Liver (tissue), 9 donors: Measurements from ENCODE around the gene OTUD3. TPM values are rescaled to one million over a fixed set of nuclear protein-coding genes. Genes with fewer than 3 reads are reported as not detected.

Source experiments
- DNase-seq: peaks from one replicate; pipeline ENCODE4 v3.0.0-alpha.2; 2017; ENCODE audit warnings: low spot score
- H3K27ac ChIP-seq, 2 donors: one replicate each; pipeline ENCODE4 v1.7.0; 2013; ENCODE audit warnings: inconsistent platforms in 2 of 2, low read length in 2 of 2, control low read depth in 1 of 2, low read depth in 1 of 2, mild to moderate bottlenecking in 1 of 2
- H3K27me3 ChIP-seq, 4 donors: one replicate each; pipeline versions ENCODE4 v1.6.1 to v1.7.0; 2013; ENCODE audit warnings: low read length in 3 of 4, inconsistent platforms in 1 of 4, mild to moderate bottlenecking in 1 of 4, moderate library complexity in 1 of 4; ENCODE audit not compliant: control insufficient read depth in 4 of 4, insufficient read depth in 4 of 4
- H3K36me3 ChIP-seq, 4 donors: one replicate each; pipeline versions ENCODE4 v1.6.1 to v1.7.0; 2013; ENCODE audit warnings: low read length in 3 of 4, mild to moderate bottlenecking in 3 of 4, low read depth in 1 of 4, moderate library complexity in 1 of 4; ENCODE audit not compliant: control insufficient read depth in 4 of 4, insufficient read depth in 3 of 4
- H3K4me1 ChIP-seq, 4 donors: one replicate each; pipeline versions ENCODE4 v1.6.1 to v1.7.0; 2013; ENCODE audit warnings: low read length in 3 of 4, mild to moderate bottlenecking in 3 of 4, moderate library complexity in 1 of 4; ENCODE audit not compliant: control insufficient read depth in 4 of 4, insufficient read depth in 4 of 4
- H3K4me3 ChIP-seq, 3 donors: one replicate each; pipeline versions ENCODE4 v1.6.1 to v1.7.0; 2013; ENCODE audit warnings: low read length in 3 of 3, control low read depth in 1 of 3, low read depth in 1 of 3, mild to moderate bottlenecking in 1 of 3
- H3K9ac ChIP-seq, 2 donors: one replicate each; pipeline ENCODE4 v1.7.0; 2013; ENCODE audit warnings: low read length in 2 of 2, mild to moderate bottlenecking in 2 of 2, moderate library complexity in 2 of 2, control low read depth in 1 of 2, low read depth in 1 of 2
- H3K9me3 ChIP-seq, 4 donors: one replicate each; pipeline versions ENCODE4 v1.6.1 to v1.7.0; 2013; ENCODE audit warnings: low read length in 3 of 4; ENCODE audit not compliant: control insufficient read depth in 4 of 4
- CTCF ChIP-seq: fragments of 150-350 bp; IDR thresholded peaks from 2 replicates; pipeline ENCODE4 v1.5.1; 2017; ENCODE audit warnings: improper control_type of control experiment, low read depth, low read length; ENCODE audit not compliant: missing input control
- EGR1 ChIP-seq, 2 donors: IDR thresholded peaks; 2 replicates each; pipeline ENCODE4 v1.6.1; 2016 to 2018; ENCODE audit warnings: antibody characterized with exemption in 2 of 2, low read depth in 2 of 2
- FOXA1 ChIP-seq: IDR thresholded peaks from 2 replicates; pipeline ENCODE4 v1.6.1; 2016; ENCODE audit warnings: antibody characterized with exemption
- FOXA2 ChIP-seq: IDR thresholded peaks from 2 replicates; pipeline ENCODE4 v1.6.1; 2016; ENCODE audit warnings: antibody characterized with exemption
- GABPA ChIP-seq, 2 donors: IDR thresholded peaks in 1 of 2; conservative IDR thresholded peaks in 1 of 2; 2 replicates each; pipeline ENCODE4 v1.6.1; 2016; ENCODE audit warnings: antibody characterized with exemption in 2 of 2, mild to moderate bottlenecking in 1 of 2, moderate library complexity in 1 of 2
- HNF4A ChIP-seq, 2 donors: conservative IDR thresholded peaks; 2 replicates each; pipeline ENCODE4 v1.6.1; 2016; ENCODE audit warnings: antibody characterized with exemption in 2 of 2, mild to moderate bottlenecking in 2 of 2
- HNF4G ChIP-seq: IDR thresholded peaks from 2 replicates; pipeline ENCODE4 v1.6.1; 2016; ENCODE audit warnings: antibody characterized with exemption
- JUND ChIP-seq, 2 donors: IDR thresholded peaks; 2 replicates each; pipeline ENCODE4 v1.6.1; 2016; ENCODE audit warnings: antibody characterized with exemption in 2 of 2
- NR2F2 ChIP-seq: IDR thresholded peaks from 2 replicates; pipeline ENCODE4 v1.6.1; 2016; ENCODE audit warnings: antibody characterized with exemption
- RAD21 ChIP-seq, 2 donors: IDR thresholded peaks; 2 replicates each; pipeline ENCODE4 v1.6.1; 2016; ENCODE audit warnings: antibody characterized with exemption in 2 of 2, mild to moderate bottlenecking in 2 of 2
- REST ChIP-seq: IDR thresholded peaks from 2 replicates; pipeline ENCODE4 v1.6.1; 2016; ENCODE audit warnings: antibody characterized with exemption, mild to moderate bottlenecking
- RXRA ChIP-seq, 2 donors: IDR thresholded peaks; 2 replicates each; pipeline ENCODE4 v1.6.1; 2017 to 2018; ENCODE audit warnings: antibody characterized with exemption in 2 of 2, mild to moderate bottlenecking in 1 of 2
- SP1 ChIP-seq: IDR thresholded peaks from 2 replicates; pipeline ENCODE4 v1.6.1; 2018; ENCODE audit warnings: antibody characterized with exemption, mild to moderate bottlenecking
- TAF1 ChIP-seq: conservative IDR thresholded peaks from 2 replicates; pipeline ENCODE4 v1.6.1; 2016; ENCODE audit warnings: antibody characterized with exemption, mild to moderate bottlenecking
- YY1 ChIP-seq: IDR thresholded peaks from 2 replicates; pipeline ENCODE4 v1.6.1; 2016; ENCODE audit warnings: antibody characterized with exemption, mild to moderate bottlenecking
- ZBTB33 ChIP-seq: IDR thresholded peaks from 2 replicates; pipeline ENCODE4 v1.6.1; 2016; ENCODE audit warnings: antibody characterized with exemption
- WGBS: extraction: QIAGEN DNeasy Blood & Tissue Kit; methylation state at CpG from one replicate; pipeline ENCODE4 v1.1.7; 2013; 5-methylcytosine and 5-hydroxymethylcytosine counted together
- polyA plus RNA-seq, 2 donors: library from polyadenylated mRNA; stranded (reverse) in 1 of 2; unstranded in 1 of 2; fragments of 200-250 nt in 1 of 2; fragments of >200 nt in 1 of 2; fragmentation: Nextera tagmentation in 1 of 2; extraction: Ambion mirVana in 1 of 2; gene quantifications; one replicate each; pipeline versions ENCODE4 v1.2.1 to v1.2.3, GENCODE V29; 2013 to 2015
- total RNA-seq, 2 donors: library from RNA; depleted of rRNA; stranded (reverse); fragments of >200 nt; gene quantifications; one replicate each; pipeline ENCODE4 v1.2.3, GENCODE V29; 2014
- TF ChIP-seq, protein P1 (sequence below): IDR thresholded peaks from 2 replicates; pipeline ENCODE4 v1.6.1; 2016; ENCODE audit warnings: antibody characterized with exemption
- TF ChIP-seq, protein P2 (sequence below): IDR thresholded peaks from 2 replicates; pipeline ENCODE4 v1.6.1; 2016; ENCODE audit warnings: antibody characterized with exemption
- donor health status: healthy.
- donor health status: healthy.
- donor health status: healthy.
- donor health status: healthy.
- donor health status: healthy.

The OTUD3 gene
- total and polyA plus RNA-seq, 4 donors = 0.36 to 4.0 (median 2.1) TPM

GRCh38 chr1:19844731-19845495 lies 37.3 kb upstream of the OTUD3 start:
- Histone ChIP-seq H3K9me3 (no peaks in the 10 kb centered on the region), H3K27me3 (no peaks in the 10 kb centered on the region), H3K4me3 (no peak overlapping the region), H3K4me1 (no peaks in the 10 kb centered on the region), H3K27ac (no peak overlapping the region), H3K9ac (no peak overlapping the region), H3K36me3 (no peaks in the 10 kb centered on the region)
- 57% methylated on average over 11 of the region's 11 CpGs for WGBS
- no peak for DNase-seq
- no peak for TF ChIP-seq RXRA (IDR thresholded peaks at IDR 0.05)
- TF ChIP-seq EGR1 (IDR thresholded peaks at IDR 0.05; ENCODE audit: low read depth in 2 of 2) = no peak
- no peak for TF ChIP-seq RAD21 (IDR thresholded peaks at IDR 0.05)

DNA sequence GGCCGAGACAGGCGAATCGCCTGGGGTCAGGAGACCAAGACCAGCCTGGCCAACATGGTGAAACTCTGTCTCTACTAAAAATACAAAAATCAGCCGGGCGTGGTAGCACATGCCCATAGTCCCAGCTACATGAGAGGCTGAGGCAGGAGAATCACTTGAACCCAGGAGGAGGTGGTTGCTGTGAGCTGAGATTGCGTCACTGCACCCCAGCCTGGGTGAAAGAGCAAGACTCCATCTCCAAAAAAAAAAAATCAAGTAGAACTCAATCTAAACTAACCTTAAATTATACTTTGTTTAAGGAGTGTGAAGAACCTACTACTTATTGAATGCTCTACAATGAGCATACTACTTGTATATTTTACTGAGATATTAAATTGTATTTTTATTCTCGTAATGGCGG lies 36.6 kb upstream of the OTUD3 start:
- WGBS = 93% methylated on average over 8 of the region's 8 CpGs
- Histone ChIP-seq H3K36me3 (no peaks in the 10 kb centered on the region), H3K9me3 (no peaks in the 10 kb centered on the region), H3K27me3 (no peaks in the 10 kb centered on the region), H3K4me1 (no peaks in the 10 kb centered on the region), H3K27ac (no peak overlapping the region), H3K9ac (no peak overlapping the region), H3K4me3 (no peak overlapping the region)
- DNase-seq = no peak
- TF ChIP-seq HNF4A (conservative IDR thresholded peaks at IDR 0.05) (no peak), RXRA (IDR thresholded peaks at IDR 0.05) (no peak), TAF1 (no peak), SP1 (no peak), YY1 (no peak), JUND (IDR thresholded peaks at IDR 0.05) (no peak), REST (no peak), RAD21 (IDR thresholded peaks at IDR 0.05) (no peak), GABPA (IDR thresholded peaks at IDR 0.05 in 1 of 2, conservative IDR thresholded peaks at IDR 0.05 in 1 of 2) (no peak), EGR1 (IDR thresholded peaks at IDR 0.05; ENCODE audit: low read depth in 2 of 2) (no peak), CTCF (no peak), FOXA1 (no peak), ZBTB33 (no peak), NR2F2 (no peak), FOXA2 (no peak), HNF4G (no peak)
- TF ChIP-seq, protein P1, sequence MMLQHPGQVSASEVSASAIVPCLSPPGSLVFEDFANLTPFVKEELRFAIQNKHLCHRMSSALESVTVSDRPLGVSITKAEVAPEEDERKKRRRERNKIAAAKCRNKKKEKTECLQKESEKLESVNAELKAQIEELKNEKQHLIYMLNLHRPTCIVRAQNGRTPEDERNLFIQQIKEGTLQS = no peak
- TF ChIP-seq, protein P2, sequence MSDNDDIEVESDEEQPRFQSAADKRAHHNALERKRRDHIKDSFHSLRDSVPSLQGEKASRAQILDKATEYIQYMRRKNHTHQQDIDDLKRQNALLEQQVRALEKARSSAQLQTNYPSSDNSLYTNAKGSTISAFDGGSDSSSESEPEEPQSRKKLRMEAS = no peak
